Urothelium cell line (cell line): ENCODE results near the gene PEMT.
"Not testable (repeated sequence)": the region's sequence is repeated elsewhere in the genome, so short reads cannot be mapped to it uniquely, and the experiment has no call there.

Experiments used
- DNase-seq: peaks from one replicate; pipeline ENCODE4 v3.0.0; 2011; ENCODE audit warnings: low spot score, mixed read lengths
- FAIRE-seq: peaks from 2 replicates; lab custom pipeline; 2011; peaks lifted over from hg19 to GRCh38; lab: Jason Lieb, UNC

Gene PEMT

GRCh38 chr17:17492571-17492970 is 98.9 kb downstream of the PEMT start:
- no peak for FAIRE-seq
- no peak for DNase-seq

GRCh38 chr17:17492085-17492484 is 99.4 kb downstream of the PEMT start:
- FAIRE-seq (no peak), DNase-seq (no peak)

GRCh38 chr17:17491546-17491988 is 99.9 kb downstream of the PEMT start:
- FAIRE-seq = no peak
- no peak for DNase-seq

- FAIRE-seq (no peak), DNase-seq (no peak)
Observed at GRCh38 chr17:17491031-17491471, 100.5 kb downstream of the PEMT start.

GRCh38 chr17:17487998-17488397 is 103.5 kb downstream of the PEMT start:
- FAIRE-seq (no peak), DNase-seq (no peak)

- not testable (repeated sequence) for DNase-seq, FAIRE-seq
Observed at GRCh38 chr17:17486416-17486815, 105.1 kb downstream of the PEMT start.

GRCh38 chr17:17485420-17485819 is 106.1 kb downstream of the PEMT start:
- DNase-seq (no peak), FAIRE-seq (no peak)

GRCh38 chr17:17484451-17484899 is 107.0 kb downstream of the PEMT start:
- no peak for FAIRE-seq
- no peak for DNase-seq

GRCh38 chr17:17481860-17482259 is 109.6 kb downstream of the PEMT start:
- no peak for FAIRE-seq
- no peak for DNase-seq

GRCh38 chr17:17480593-17481148 is 110.8 kb downstream of the PEMT start:
- FAIRE-seq = no peak

GRCh38 chr17:17479209-17479608 is 112.3 kb downstream of the PEMT start:
- DNase-seq (no peak), FAIRE-seq (no peak)

More at GRCh38 chr17:17480593-17481148, 110.8 kb downstream of the PEMT start:
- no peak for DNase-seq

- DNase-seq (peak; percentile 98), FAIRE-seq (peak; percentile 73)
Observed at GRCh38 chr17:17476865-17477467, 114.5 kb downstream of the PEMT start, which contains the start of gene MED9. Gene MED9 (plus strand): TSS chr17:17477000. CDS start chr17:17477042, 42 bp downstream.

GRCh38 chr17:17474341-17474740 is 117.2 kb downstream of the PEMT start:
- FAIRE-seq (no peak), DNase-seq (no peak)

- DNase-seq (no peak), FAIRE-seq (no peak)
Observed at GRCh38 chr17:17472333-17472920, 119.1 kb downstream of the PEMT start.

- no peak for DNase-seq
- no peak for FAIRE-seq
Observed at GRCh38 chr17:17469996-17470395, 121.5 kb downstream of the PEMT start.

- FAIRE-seq = no peak
Observed at GRCh38 chr17:17469358-17469757, 122.2 kb downstream of the PEMT start.

GRCh38 chr17:17468217-17469010 is 123.1 kb downstream of the PEMT start:
- DNase-seq = no peak
- FAIRE-seq = peak; percentile 17

More at GRCh38 chr17:17469358-17469757, 122.2 kb downstream of the PEMT start:
- no peak for DNase-seq

- no peak for FAIRE-seq
- peak; percentile 20 for DNase-seq
Observed at GRCh38 chr17:17467720-17468119, 123.8 kb downstream of the PEMT start.

GRCh38 chr17:17467016-17467415 is 124.5 kb downstream of the PEMT start:
- FAIRE-seq (no peak), DNase-seq (no peak)

- DNase-seq = no peak
- no peak for FAIRE-seq
Observed at GRCh38 chr17:17466511-17466910, 125.0 kb downstream of the PEMT start.

- FAIRE-seq, DNase-seq: not testable (repeated sequence)
Observed at GRCh38 chr17:17465878-17466277, 125.6 kb downstream of the PEMT start.
